Adrenal gland (tissue), 12 donors: ENCODE measurements around the gene DNAH2. TPM values are rescaled to one million over a fixed set of nuclear protein-coding genes. Genes with fewer than 3 reads are reported as not detected.

Experiments used
- DNase-seq, 7 donors: peaks; one replicate each; pipeline ENCODE4 v3.0.0-alpha.2; 2019 to 2020
- H3K27ac ChIP-seq, 5 donors: fragments of 200-600 bp; sonication (generic) in 4 of 5; 1 replicate in 3 of 5; 2 replicates in 2 of 5; pipeline versions ENCODE4 v1.5.1 to v1.8.0; 2016 to 2020; ENCODE audit warnings: mild to moderate bottlenecking in 1 of 5
- H3K27me3 ChIP-seq: fragments of 200-600 bp; 2 replicates; pipeline ENCODE4 v1.8.0; 2021
- H3K36me3 ChIP-seq, 2 donors: fragments of 200-600 bp; replicated peaks in 1 of 2; 1 replicate in 1 of 2; 2 replicates in 1 of 2; pipeline versions ENCODE4 v1.5.1 to v1.8.0; 2018 to 2022
- H3K4me1 ChIP-seq, 2 donors: fragments of 200-600 bp; replicated peaks in 1 of 2; 1 replicate in 1 of 2; 2 replicates in 1 of 2; pipeline versions ENCODE4 v1.5.1 to v1.8.0; 2018 to 2021
- H3K4me3 ChIP-seq, 4 donors: fragments of 200-600 bp; sonication (generic) in 3 of 4; one replicate each; pipeline ENCODE4 v1.5.1; 2016 to 2018
- H3K9me3 ChIP-seq, 3 donors: fragments of 200-600 bp; sonication (generic) in 1 of 3; replicated peaks in 1 of 3; 1 replicate in 2 of 3; 2 replicates in 1 of 3; pipeline versions ENCODE4 v1.5.1 to v1.8.0; 2016 to 2021
- POLR2A ChIP-seq, 2 donors: fragments of 450-650 bp; IDR thresholded peaks; one replicate each; pipeline ENCODE4 v1.6.1; 2017; ENCODE audit warnings: antibody characterized with exemption in 2 of 2, mild to moderate bottlenecking in 2 of 2, moderate library complexity in 1 of 2
- WGBS, 4 donors: extraction: QIAGEN DNeasy Blood & Tissue Kit in 2 of 4; methylation state at CpG; one replicate each; pipeline versions ENCODE4 v1.1.5 to v1.1.7; 2013 to 2017; 5-methylcytosine and 5-hydroxymethylcytosine counted together
- intact Hi-C, 2 donors: fragments of 100-400 bp; cut with DNase I; formaldehyde crosslinking; loops; one replicate each; pipeline versions ENCODE4 v1.14.1 to v1.15.0; 2022 to 2023
- polyA plus RNA-seq, 3 donors: library from polyadenylated mRNA; stranded (reverse); fragments of 200-250 nt in 2 of 3; fragments of 350-450 nt in 1 of 3; fragmentation: Illumina TruSeq in 1 of 3; extraction: RNeasy Lipid Tissue Mini Kit (QIAGEN cat#74804) in 1 of 3; gene quantifications; one replicate each; pipeline ENCODE4 v1.2.3, GENCODE V29; 2013 to 2014
- total RNA-seq, 9 donors: library from RNA; depleted of rRNA in 4 of 9; stranded (reverse); fragments of >200 nt in 4 of 9; fragments of 120-200 nt in 1 of 9; fragmentation: NEBNext Ultra II Directional in 1 of 9; extraction: Animal tissue kit (Norgen Biotek cat#: 25700) in 1 of 9; gene quantifications; one replicate each; pipeline versions ENCODE4 v1.1.0 to v1.2.4, GENCODE V29; 2013 to 2023
- TF ChIP-seq, protein P1 (sequence below), 6 experiments: fragments of 450-650 bp in 4 of 6; fragments of 200-600 bp in 2 of 6; sonication (generic) in 1 of 6; IDR thresholded peaks; 1 replicate in 5 of 6; 2 replicates in 1 of 6; pipeline versions ENCODE4 v1.5.1 to v1.8.0; 2016 to 2021; ENCODE audit warnings: antibody characterized with exemption in 6 of 6, mild to moderate bottlenecking in 2 of 6, moderate library complexity in 1 of 6
- donor health status: healthy with polysubstance abuse.
- donor health status: Bipolar disorder and iron deficiency.
- donor health status: DM: yes; HTN: yes; CAD: no.
- donor health status: DM: no; HTN: no; CAD: no.
- donor health status: DM: no; HTN: no; CAD: no.
- donor health status: DM: yes; HTN: yes; CAD: no.

The DNAH2 gene
- total and polyA plus RNA-seq, 12 donors = 0.02 to 0.26 (median 0.07) TPM

DNA sequence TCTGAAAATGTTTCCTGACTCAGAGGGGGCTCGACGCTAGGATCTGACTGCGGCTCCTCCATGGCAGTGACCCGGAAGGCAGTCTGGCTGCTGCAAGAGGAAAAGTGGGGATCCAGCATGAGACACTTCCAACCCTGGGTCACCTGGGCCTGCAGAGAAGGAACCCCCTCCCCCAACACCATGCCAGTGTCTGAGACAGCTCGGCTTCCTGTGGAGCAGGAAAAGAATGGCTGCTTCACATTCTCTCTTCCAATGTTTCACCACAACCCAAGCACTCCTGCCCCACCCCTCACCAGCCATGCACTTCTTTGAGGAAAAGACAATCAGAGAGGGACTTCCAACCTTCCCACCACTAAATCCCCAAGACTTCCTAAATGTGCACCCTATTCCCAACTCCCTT, 41.0 kb upstream of the DNAH2 start:
- H3K4me1 ChIP-seq = no peaks in the 10 kb centered on the region
- intact Hi-C loops = no loop called here
- no peak for TF ChIP-seq POLR2A (IDR thresholded peaks at IDR 0.05)
- TF ChIP-seq, protein P1, sequence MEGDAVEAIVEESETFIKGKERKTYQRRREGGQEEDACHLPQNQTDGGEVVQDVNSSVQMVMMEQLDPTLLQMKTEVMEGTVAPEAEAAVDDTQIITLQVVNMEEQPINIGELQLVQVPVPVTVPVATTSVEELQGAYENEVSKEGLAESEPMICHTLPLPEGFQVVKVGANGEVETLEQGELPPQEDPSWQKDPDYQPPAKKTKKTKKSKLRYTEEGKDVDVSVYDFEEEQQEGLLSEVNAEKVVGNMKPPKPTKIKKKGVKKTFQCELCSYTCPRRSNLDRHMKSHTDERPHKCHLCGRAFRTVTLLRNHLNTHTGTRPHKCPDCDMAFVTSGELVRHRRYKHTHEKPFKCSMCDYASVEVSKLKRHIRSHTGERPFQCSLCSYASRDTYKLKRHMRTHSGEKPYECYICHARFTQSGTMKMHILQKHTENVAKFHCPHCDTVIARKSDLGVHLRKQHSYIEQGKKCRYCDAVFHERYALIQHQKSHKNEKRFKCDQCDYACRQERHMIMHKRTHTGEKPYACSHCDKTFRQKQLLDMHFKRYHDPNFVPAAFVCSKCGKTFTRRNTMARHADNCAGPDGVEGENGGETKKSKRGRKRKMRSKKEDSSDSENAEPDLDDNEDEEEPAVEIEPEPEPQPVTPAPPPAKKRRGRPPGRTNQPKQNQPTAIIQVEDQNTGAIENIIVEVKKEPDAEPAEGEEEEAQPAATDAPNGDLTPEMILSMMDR (IDR thresholded peaks at IDR 0.05) = no peak
- DNase-seq = no peak
- H3K4me3 ChIP-seq = no peak overlapping the region
- H3K36me3 ChIP-seq = peaks cover 0 to 37% of the 10 kb centered on the region in 2 donors
- no peaks in the 10 kb centered on the region for H3K27me3 ChIP-seq
- H3K9me3 ChIP-seq = no peaks in the 10 kb centered on the region
- 78 to 91% (median 85%) methylated on average over 5 of the region's 5 CpGs for WGBS, 4 donors
- H3K27ac ChIP-seq = no peak overlapping the region

DNA sequence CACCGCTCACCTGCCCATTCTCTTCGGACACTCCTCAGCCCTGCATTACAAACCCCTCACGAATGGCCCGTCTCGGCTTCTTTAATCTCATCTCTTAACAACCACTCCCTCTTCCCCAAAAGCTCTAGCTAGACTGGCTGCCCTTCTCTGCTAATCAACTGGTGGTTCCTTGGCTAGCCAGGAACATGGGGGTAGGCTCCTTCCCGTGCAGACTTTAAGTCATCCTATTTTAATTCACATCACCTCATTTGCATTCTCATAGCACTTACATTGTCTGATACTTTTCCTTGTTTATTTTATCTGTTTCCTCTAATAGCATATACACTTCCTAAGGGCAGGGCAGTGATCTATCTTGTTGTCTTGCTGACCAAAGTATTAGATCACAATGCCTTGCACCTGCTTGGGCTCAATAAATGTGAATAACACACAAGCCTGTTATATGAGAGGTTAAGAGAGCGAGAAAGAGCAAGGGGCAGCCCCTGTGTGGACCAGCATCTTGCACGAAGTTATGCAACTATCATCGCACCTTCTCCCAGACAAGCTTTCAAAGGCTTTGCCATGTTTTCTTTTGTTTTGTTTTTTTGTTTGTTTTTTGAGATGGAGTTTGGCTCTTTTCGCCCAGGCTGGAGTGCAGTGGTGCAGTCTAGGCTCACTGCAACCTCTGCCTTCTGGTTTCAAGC, 40.0 kb upstream of the DNAH2 start:
- 79 to 94% (median 85%) methylated on average over 10 of the region's 10 CpGs for WGBS, 4 donors

DNA sequence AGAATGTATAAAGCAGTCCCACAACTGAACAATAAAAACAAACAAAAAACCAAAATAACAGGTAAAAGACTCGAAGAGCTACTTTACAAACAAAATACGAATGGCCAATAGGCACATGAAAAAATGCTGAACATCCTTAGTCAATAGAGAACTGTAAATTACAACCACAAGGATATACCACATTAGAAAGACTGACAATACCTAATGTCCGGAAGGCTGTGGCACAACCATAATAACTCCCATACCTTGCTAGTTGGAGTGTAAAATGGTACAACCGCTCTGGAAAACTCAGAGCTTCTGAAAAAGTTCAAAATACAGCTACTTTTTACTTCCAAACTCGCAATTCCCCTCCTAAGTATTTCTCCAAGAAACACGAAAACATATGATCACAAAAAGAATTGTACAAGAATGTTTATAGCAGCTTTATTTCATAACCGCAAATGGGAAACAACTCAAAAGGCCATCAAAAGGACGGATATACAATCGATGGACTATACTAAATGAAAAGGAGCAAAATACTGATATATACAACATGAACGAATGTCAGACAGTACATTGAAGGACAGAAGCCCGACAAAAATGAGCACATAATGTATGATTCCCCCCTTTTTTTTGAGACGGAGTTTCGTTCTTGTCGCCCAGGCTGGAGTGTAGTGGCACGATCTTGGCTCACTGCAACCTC, 32.6 kb upstream of the DNAH2 start:
- no peak for DNase-seq
- intact Hi-C loops = loop anchor here (5.0 to 10.0 kb wide), 2 partner anchors 50 to 53 kb away; partner anchors contain the start of gene SHBG (in 2 of the 2)
- Histone ChIP-seq H3K4me3 (peak overlapping the region in 2 of 4 donors; percentile 83 to 99), H3K9me3 (no peaks in the 10 kb centered on the region), H3K27me3 (no peaks in the 10 kb centered on the region), H3K36me3 (no peaks in the 10 kb centered on the region), H3K27ac (peak overlapping the region; percentile 86 to 98 (median 97)), H3K4me1 (peaks cover 5 to 26% of the 10 kb centered on the region in 2 donors)
- no peak for TF ChIP-seq POLR2A (IDR thresholded peaks at IDR 0.05)
- TF ChIP-seq, protein P1 (IDR thresholded peaks at IDR 0.05) = no peak
- WGBS, 4 donors = 56 to 66% (median 62%) methylated on average over 15 of the region's 15 CpGs

More for the DNA sequence above, 40.0 kb upstream of the DNAH2 start:
- DNase-seq = no peak
- no peak overlapping the region for H3K4me3 ChIP-seq
- peaks cover 0 to 34% of the 10 kb centered on the region in 2 donors for H3K36me3 ChIP-seq
- H3K27me3 ChIP-seq = no peaks in the 10 kb centered on the region
- H3K9me3 ChIP-seq = no peaks in the 10 kb centered on the region
- intact Hi-C loops = no loop called here
- H3K27ac ChIP-seq = no peak overlapping the region
- TF ChIP-seq POLR2A (IDR thresholded peaks at IDR 0.05) = no peak
- TF ChIP-seq, protein P1 (IDR thresholded peaks at IDR 0.05) = no peak
- no peaks in the 10 kb centered on the region for H3K4me1 ChIP-seq

DNA sequence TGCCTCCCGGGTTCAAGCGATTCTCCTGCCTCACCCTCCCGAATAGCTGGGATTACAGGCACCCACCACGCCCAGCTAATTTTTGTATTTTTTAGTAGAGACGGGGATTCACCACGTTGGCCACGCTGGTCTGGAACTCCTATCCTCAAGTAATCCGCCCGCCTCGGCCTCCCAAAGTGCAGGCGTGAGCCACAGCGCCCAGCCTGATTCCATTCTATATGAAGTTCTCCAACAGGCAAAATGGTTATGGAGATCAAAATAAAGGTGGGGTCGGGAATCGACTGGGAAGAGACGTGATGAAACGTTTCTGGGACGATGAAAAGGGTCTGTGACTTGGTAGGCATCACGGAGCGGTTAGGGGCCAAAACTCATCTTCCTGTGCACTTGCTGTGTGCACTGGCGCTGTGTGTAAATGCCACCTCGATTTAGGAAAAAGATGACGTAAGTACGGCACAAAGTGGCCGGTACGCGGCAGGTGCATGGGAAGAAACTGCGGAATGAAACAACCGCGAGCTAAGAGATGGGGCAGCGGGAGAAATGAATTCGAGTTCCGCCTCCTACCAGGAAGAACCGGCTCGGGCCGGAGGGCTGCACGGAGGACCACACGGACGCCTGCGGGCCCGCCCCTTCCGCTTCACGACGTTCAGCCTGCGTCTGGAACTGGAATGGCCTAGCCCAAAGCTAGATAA, 31.9 kb upstream of the DNAH2 start:
- peak; percentile 92 to 96 (median 93) for DNase-seq
- H3K27me3 ChIP-seq = no peaks in the 10 kb centered on the region
- peak overlapping the region; percentile 86 to 98 (median 97) for H3K27ac ChIP-seq
- H3K4me3 ChIP-seq = peak overlapping the region in 3 of 4 donors; percentile 83 to 99 (median 94)
- peaks cover 5 to 26% of the 10 kb centered on the region in 2 donors for H3K4me1 ChIP-seq
- WGBS, 4 donors = 2 to 6% (median 4%) methylated on average over 39 to 44 of the region's 44 CpGs
- H3K9me3 ChIP-seq = no peaks in the 10 kb centered on the region
- TF ChIP-seq, protein P1 (IDR thresholded peaks at IDR 0.05) = no peak
- peak in 1 of 2 donors; percentile 65 for TF ChIP-seq POLR2A (IDR thresholded peaks at IDR 0.05)
- intact Hi-C loops = loop anchor here (5.0 to 10.0 kb wide), 2 partner anchors 51 to 53 kb away; partner anchors contain the start of gene SHBG (in 2 of the 2)
- H3K36me3 ChIP-seq = no peaks in the 10 kb centered on the region
